GM18519 (cell line): ENCODE data around the gene BECN2.

Experiments
- ATAC-seq: cut with Tn5 transposase; IDR thresholded peaks from one replicate; pipeline ENCODE4 v1.9.1; 2021; ENCODE audit warnings: mild to moderate bottlenecking, moderate library complexity; ENCODE audit not compliant: unreplicated experiment, low FRiP score

BECN2 gene

GRCh38 chr1:241957692-241958494 lies at the start of gene BECN2:
Gene BECN2 (plus strand): TSS chr1:241957767. CDS start chr1:241957767, 0 bp downstream.
- ATAC-seq = no peak

DNA sequence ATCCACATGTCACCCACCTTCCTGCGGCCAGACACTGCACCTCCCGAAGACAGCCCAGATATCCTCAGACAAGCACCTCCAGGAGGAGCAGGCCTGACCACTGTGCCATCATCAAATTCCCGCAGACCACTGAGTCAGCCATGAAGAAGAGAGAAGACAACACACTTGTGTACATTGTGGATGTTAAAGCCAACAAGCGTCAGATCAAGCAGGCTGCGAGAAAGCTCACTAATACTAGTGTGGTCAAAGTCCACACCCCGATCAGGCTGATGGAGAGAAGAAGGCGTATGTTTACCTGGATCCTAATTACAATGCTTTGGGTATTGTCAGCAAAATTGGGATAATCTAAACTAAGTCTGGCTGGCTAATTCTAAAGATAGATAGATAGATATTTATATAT lies 41.4 kb upstream of the BECN2 start:
- ATAC-seq = no peak

DNA sequence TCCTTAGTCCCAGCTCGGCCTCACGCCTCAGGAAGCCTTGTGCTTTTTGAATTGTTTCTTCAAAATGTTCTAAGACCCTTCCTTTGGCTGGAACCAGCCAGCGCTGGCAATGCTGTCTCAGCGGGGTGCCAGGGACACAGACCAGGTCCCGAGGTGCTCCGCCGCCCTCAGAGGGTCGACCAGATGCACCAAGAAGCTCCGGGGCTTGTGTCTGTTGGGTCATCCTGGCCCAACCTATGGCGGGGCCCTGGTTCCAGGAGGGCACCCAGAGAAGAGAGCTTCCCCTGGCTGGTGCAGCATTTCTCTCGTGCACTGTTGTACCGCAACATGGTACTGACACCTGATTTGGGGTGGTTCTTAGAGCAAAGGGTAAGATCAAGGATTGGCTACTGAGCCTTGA lies 40.1 kb upstream of the BECN2 start:
- ATAC-seq = no peak

- ATAC-seq = no peak
Observed at GRCh38 chr1:241918879-241919278, 38.7 kb upstream of the BECN2 start.

DNA sequence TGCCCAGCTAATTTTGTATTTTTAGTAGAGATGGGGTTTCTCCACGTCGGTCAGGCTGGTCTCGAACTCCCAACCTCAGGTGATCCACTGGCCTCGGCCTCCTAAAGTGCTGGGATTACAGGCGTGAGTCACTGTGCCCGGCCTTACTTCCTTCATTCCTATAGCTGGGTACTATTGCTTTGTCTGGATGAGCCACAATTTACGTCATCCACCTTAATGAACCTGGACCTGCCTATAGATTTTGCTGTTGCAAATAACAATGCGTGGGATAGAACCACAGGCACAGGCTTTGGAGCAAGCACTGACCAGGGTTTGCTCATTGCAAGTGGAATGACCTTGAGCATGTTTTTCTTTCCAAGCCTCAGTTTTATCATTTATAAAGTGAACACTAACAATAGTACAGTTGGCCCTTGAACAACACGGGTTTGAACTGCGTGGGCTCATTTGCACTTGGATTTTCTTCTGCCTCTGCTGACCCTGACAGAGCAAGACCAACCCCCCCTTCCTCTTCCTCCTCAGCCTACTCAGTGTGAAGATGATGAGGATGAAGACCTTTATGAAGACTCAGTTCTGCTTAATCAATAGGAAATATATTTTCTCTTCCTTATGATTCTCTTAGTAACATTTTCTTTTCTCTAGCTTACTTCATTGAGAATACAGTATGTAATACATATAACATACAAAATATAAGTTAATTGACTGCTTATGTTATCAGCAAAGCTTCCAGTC lies 33.3 kb upstream of the BECN2 start:
- no peak for ATAC-seq

GRCh38 chr1:241926141-241926540 lies 31.4 kb upstream of the BECN2 start:
- ATAC-seq = no peak

DNA sequence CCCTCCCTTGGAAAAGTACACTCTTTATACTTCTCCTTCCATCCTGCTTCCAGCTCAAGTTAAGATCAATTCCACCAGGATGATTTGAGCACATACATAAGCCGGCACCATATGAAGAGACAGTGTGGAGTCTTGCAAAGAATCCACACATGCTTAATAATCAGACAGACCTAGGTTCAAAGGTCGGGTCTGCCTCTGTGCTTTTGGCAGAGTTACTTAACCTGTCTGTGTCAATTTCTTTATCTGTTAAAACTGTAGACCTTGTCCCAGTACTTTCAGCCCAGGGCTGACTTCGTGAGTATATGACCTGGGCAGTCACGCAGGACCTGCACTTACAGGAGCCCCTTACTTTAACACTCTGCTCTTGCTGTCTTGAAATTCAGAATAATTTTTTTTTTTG lies 30.2 kb upstream of the BECN2 start:
- ATAC-seq = no peak

DNA sequence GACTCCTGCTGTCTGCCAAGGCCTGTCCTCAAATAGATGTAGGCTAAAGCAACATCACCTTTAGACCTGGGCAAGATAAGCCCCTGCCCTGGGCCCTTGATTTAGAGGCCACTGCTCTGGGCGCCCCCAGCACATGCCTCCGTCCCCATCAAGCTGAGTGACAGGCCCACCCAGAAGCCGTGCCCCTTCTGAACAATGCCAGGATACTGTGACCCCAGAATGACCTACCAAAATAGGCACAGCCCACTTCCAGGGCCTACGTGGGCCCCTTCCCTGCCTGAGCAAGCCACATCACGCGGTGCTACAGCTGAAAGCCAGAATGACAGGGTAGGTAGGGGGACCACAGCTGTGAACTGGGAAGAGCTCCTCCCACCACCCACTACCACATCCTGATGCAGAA lies 24.7 kb upstream of the BECN2 start:
- no peak for ATAC-seq

DNA sequence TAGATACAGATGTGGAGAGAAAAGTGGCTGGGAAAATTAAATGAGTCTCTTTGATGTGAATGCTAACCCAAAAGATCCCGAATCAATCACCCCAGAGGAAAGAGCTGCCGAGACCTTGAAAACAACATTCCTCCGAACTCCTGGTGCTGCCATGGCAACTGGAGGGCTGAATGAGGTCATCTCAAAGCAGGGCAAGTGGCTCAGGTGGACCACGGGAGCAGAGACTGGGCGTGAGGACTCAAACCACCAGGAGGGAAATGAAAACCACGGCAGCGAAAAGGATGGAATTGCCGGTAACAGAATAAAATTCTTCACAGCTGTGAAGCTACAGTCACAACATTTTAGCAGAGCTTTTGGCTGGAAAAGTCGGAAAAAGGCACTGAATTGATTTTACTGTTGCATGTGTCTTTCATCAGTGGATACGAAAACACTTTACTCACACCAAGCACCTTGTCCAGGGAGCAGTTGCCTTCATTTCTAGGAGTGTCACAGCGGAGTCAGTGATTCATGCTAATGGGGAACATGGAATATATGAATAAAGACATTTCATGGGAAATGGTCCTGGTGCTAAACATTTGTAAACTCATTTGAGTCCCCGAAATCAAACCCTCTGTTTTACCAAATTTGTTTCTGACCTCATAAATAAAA lies 23.2 kb upstream of the BECN2 start:
- no peak for ATAC-seq

DNA sequence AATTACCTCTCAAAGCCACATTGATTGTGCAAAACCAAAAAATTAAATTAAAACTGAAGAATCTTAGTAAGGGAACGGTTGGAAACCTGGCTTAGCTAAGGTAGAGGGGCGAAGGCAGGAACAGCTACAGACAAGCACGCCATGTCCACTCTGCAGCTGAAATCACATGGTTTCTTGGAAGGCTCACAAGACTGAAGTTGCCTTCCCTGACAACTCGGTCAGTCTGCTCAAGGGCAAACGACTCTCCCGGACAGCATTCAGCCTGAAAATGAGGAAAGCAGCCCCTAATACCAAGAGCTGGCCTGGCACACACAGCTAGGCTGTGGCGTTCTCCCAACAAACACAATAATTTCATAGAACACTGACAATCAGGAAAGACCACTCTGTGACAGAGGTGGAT lies 22.7 kb upstream of the BECN2 start:
- ATAC-seq = no peak

- ATAC-seq = no peak
Observed at GRCh38 chr1:241939798-241940197, 17.8 kb upstream of the BECN2 start.

GRCh38 chr1:241942738-241943137 lies 14.8 kb upstream of the BECN2 start:
- ATAC-seq = no peak

- ATAC-seq = no peak
Observed at GRCh38 chr1:241944300-241944699, 13.3 kb upstream of the BECN2 start.

- no peak for ATAC-seq
Observed at GRCh38 chr1:241947354-241947753, 10.2 kb upstream of the BECN2 start.

GRCh38 chr1:241950390-241950789 lies 7.2 kb upstream of the BECN2 start:
- ATAC-seq = no peak

DNA sequence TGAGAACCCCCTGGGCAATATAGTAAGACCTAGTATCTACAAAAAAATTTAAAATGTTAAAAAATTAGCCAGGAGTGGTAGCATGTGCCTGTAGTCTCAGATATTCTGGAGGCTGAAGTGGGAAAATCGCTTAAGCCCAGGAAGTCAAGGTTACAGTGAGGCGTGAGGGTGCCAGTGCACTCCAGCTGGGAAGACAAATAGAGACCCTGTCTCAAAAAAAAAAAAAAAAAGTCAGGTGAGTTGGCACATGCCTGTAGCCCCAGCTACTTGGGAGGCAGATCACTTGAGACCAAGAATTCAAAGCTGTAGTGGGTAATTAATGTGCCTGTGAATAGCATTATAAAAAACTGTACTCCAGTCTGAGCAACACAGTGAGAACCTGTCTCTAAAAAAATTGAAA lies 4.6 kb downstream of the BECN2 start:
- ATAC-seq = no peak

DNA sequence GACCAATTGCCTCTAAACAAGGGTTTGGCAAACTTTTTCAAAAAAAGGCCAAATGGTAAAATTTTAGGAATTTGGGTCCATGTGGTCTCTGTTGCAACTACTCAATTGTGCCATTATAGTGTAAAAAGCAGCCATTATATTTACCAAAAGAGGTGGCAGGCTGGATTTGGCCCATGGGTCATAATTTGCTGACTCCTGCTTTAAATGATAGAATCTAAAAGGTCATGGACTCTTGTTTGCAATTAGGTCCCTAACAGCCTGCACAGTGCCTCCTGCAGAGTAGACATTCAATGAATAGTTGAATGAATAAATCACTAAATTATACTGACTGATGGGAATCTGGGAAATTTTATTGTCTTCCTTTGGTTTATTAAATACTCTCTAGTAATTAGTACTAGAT lies 6.2 kb downstream of the BECN2 start:
- ATAC-seq = no peak

DNA sequence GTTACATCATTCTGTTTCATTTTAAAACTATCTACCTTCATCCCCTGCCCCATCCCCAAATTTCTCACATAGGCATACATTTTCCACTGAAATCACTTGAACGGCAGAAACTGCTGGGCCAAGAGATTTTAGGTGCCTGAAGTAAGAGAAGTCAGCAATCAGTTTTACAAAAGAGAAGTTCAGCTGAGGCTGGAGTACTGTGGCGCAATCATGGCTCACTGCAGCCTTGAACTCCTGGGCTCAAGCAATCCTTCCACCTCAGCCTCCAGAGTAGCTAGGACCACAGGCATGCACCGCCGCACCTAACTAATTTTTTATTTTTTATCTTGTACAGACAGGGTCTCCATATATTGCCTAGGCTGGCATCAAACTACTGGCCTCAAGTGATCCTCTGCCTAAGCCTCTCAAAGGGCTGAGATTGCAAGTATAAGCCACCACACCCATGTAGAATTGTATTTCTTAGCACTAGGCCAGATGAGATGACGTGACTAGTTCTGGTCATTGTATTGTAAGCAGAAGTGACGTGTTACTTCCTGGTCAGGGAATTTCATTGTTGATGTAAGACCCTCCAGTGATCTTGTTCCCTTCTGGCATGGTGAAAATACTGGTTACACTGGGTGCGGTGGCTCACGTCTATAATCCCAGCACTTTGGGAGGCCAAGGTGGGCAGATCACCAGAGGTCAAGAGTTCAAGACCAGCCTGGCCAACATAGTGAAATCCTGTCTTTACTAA lies 7.1 kb downstream of the BECN2 start:
- ATAC-seq = no peak

GRCh38 chr1:241968611-241969010 lies 11.0 kb downstream of the BECN2 start:
- ATAC-seq = no peak

- ATAC-seq = no peak
Observed at GRCh38 chr1:241972703-241973369, 15.3 kb downstream of the BECN2 start.
